Urinary bladder (tissue), 4 donors: Measurements from ENCODE around the gene SLC2A1. TPM values are rescaled to one million over a fixed set of nuclear protein-coding genes. Genes with fewer than 3 reads are reported as not detected.

Source experiments
- DNase-seq: peaks from one replicate; pipeline ENCODE4 v3.0.0-alpha.2; 2015; ENCODE audit errors: extremely low spot score
- H3K27ac ChIP-seq: one replicate; pipeline ENCODE4 v1.5.1; 2013; ENCODE audit warnings: low read depth, mild to moderate bottlenecking, moderate library complexity
- H3K36me3 ChIP-seq: one replicate; pipeline ENCODE4 v1.6.1; 2013; ENCODE audit warnings: mild to moderate bottlenecking, moderate library complexity; ENCODE audit not compliant: insufficient read depth
- H3K4me1 ChIP-seq: one replicate; pipeline ENCODE4 v1.6.1; 2013; ENCODE audit warnings: mild to moderate bottlenecking, moderate library complexity; ENCODE audit not compliant: insufficient read depth
- H3K4me3 ChIP-seq: one replicate; pipeline ENCODE4 v1.5.1; 2013; ENCODE audit warnings: low read depth, low read length
- WGBS: extraction: QIAGEN DNeasy Blood & Tissue Kit; methylation state at CpG from one replicate; pipeline ENCODE4 v1.1.7; 2013; 5-methylcytosine and 5-hydroxymethylcytosine counted together
- polyA plus RNA-seq: library from polyadenylated mRNA; stranded (reverse); fragments of 200-250 nt; gene quantifications from one replicate; pipeline ENCODE4 v1.2.3, GENCODE V29; 2013
- total RNA-seq: library from RNA; depleted of rRNA; stranded (reverse); fragments of >200 nt; gene quantifications from one replicate; pipeline ENCODE4 v1.2.3, GENCODE V29; 2014
- donor health status: healthy with polysubstance abuse.
- donor health status: healthy.

SLC2A1 gene
- total and polyA plus RNA-seq, 2 donors: 56.1 to 78.5 TPM

GRCh38 chr1:42946120-42946898 is 12.4 kb downstream of the SLC2A1 start:
- H3K4me3 ChIP-seq: no peak overlapping the region
- DNase-seq: no peak
- H3K36me3 ChIP-seq: peaks cover 3% of the 10 kb centered on the region
- no peaks in the 10 kb centered on the region for H3K4me1 ChIP-seq
- no peak overlapping the region for H3K27ac ChIP-seq
- 74% methylated on average over 10 of the region's 10 CpGs for WGBS

DNA sequence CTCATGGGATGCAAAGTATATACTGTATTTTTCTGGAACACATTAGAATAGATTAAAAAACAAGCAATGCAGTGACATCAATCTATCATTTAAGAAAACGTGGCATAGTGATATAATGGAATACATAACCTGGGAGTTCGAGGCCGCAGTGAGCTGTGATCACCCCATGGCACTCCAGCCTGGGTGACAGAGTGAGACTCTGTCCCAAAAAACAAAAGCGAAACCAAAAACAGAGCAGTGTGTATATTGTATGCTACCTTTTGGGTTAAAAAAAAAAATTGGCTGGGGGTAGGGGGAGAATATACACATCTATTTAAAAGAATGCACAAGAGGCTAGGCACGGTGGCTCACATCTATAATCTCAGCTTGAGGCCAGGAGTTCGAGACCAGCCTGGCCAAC is 13.5 kb downstream of the SLC2A1 start:
- WGBS: 82% methylated on average over 6 of the region's 6 CpGs
- Histone ChIP-seq H3K4me3 (no peak overlapping the region), H3K27ac (no peak overlapping the region), H3K4me1 (peaks cover 3% of the 10 kb centered on the region), H3K36me3 (peaks cover 3% of the 10 kb centered on the region)
- DNase-seq: no peak

- peaks cover 3% of the 10 kb centered on the region for H3K4me1 ChIP-seq
- H3K27ac ChIP-seq: no peak overlapping the region
- 65% methylated on average over 9 of the region's 9 CpGs for WGBS
- DNase-seq: no peak
- H3K36me3 ChIP-seq: peaks cover 3% of the 10 kb centered on the region
- H3K4me3 ChIP-seq: no peak overlapping the region
Measured at GRCh38 chr1:42944246-42944928, 14.3 kb downstream of the SLC2A1 start.

GRCh38 chr1:42943728-42944127 is 14.9 kb downstream of the SLC2A1 start:
- WGBS: 84% methylated on average over 6 of the region's 6 CpGs
- Histone ChIP-seq H3K36me3 (peaks cover 3% of the 10 kb centered on the region), H3K4me1 (peaks cover 3% of the 10 kb centered on the region), H3K27ac (no peak overlapping the region), H3K4me3 (no peak overlapping the region)
- DNase-seq: no peak

GRCh38 chr1:42943166-42943565 is 15.5 kb downstream of the SLC2A1 start:
- no peak overlapping the region for H3K4me3 ChIP-seq
- H3K4me1 ChIP-seq: peaks cover 3% of the 10 kb centered on the region
- no peak for DNase-seq
- peaks cover 3% of the 10 kb centered on the region for H3K36me3 ChIP-seq
- H3K27ac ChIP-seq: peak overlapping the region; percentile 31
- 69% methylated on average over 7 of the region's 7 CpGs for WGBS

DNA sequence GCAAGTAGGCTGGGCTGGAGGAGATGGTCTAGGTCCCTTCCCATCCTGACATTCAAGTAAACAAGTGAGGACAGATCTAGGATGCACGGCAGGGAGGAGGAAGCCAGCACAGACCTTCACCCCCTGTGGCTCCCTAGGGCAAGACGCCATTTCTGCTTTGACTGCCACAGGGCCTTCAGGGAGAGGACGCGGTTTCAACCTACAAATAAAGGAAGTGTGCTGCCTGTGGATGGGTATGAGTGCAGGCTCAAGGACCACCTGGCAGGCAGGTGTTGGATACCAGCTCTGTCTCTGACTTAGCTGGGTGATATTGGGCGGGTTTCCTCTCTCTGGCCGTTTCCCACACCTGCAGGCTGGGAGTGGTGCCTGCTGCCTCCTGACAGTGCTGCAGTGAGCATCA is 16.2 kb downstream of the SLC2A1 start:
- WGBS: 84% methylated on average over 6 of the region's 6 CpGs
- H3K27ac ChIP-seq: peak overlapping the region; percentile 75
- no peak overlapping the region for H3K4me3 ChIP-seq
- H3K36me3 ChIP-seq: peaks cover 3% of the 10 kb centered on the region
- DNase-seq: no peak
- H3K4me1 ChIP-seq: peaks cover 3% of the 10 kb centered on the region

- peak overlapping the region; percentile 75 for H3K27ac ChIP-seq
- 69% methylated on average over 9 of the region's 9 CpGs for WGBS
- no peak for DNase-seq
- H3K4me3 ChIP-seq: no peak overlapping the region
- peaks cover 3% of the 10 kb centered on the region for H3K4me1 ChIP-seq
- peaks cover 3% of the 10 kb centered on the region for H3K36me3 ChIP-seq
Measured at GRCh38 chr1:42941640-42942330, 16.9 kb downstream of the SLC2A1 start.

DNA sequence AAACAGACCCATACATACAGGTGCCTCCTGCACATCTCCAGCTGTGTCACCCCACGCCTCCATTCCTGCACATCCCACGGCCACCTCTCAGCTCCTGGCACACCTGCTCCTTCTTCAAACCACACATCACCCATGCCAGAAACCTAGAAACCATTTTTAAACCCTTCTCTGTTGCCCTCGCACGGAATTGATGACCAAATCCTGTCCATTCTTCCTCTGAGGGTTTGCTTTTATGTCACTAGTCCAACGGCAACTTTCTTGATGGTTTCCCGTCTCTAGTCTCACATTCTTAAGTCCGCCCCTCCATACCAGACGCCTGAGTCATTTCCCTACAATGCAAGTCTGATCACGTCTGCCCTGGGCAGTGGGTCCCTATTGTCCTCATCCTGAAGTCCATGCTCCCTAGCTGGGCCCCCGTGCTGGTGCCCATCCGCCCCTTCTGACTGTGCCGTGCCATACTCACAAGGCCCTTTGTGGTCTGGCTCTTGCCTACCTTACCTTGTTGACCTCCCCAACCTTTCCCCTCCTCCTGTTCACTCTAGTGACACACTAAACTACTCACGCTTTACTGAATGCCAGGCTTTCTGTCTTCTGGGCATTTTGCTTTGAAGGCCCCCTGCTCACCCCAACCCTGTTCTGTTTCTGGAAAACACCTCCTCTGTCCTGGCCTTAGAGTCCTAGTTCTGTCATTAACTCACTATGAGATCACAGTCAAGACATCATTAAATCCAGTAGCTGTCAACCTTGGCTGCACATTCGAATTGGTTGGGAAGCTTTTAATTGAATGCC is 17.6 kb downstream of the SLC2A1 start:
- Histone ChIP-seq H3K4me3 (no peak overlapping the region), H3K4me1 (peaks cover 3% of the 10 kb centered on the region), H3K36me3 (peaks cover 3% of the 10 kb centered on the region), H3K27ac (peak overlapping the region; percentile 30)
- DNase-seq: no peak
- 69% methylated on average over 14 of the region's 14 CpGs for WGBS

DNA sequence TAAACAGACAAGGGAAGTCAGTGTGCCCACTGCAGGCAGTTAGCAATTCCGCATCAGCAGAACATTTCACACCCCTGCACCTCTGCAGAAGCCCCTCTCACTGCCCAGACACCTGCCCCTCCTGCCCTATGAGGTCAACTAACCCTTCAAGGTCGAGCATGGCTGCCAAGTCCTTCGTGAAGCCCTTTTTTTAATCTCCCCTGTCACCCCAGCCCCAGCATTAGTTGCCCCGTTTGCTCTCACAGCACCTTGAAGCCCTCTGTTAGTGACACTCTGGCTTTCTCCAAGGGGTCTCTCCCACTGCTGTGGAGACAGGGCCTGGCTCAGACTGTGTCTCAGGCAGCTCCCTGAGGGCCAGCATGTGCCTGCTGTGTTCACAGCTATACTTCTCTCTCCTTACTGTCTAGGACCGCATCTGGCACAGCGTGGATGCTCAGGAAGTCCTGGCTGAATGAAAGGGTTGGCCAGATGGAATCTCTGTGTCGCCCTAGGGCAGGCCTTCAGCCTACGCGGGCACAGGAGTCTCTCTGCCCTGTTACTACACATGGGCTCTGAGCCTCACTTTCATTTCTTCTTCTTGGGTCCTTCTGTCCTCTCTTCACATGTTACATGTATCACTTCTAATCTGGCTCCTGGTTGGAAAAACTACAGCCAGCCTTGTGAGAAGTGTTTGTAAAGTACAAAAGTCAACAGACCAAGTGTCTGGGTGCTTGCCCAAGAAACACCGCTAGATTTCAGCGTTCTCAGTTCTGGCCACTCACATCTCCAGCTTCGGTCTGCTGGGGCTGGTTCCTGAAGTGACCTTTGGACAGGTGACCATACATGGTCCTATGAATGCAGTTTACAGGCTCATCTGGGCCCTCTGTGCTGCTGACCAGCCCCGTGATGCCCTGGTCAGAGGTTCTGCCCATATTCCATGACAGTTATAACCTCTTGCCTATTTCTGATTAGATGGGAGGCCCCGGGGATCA is 19.7 kb downstream of the SLC2A1 start:
- Histone ChIP-seq H3K4me1 (peaks cover 3% of the 10 kb centered on the region), H3K36me3 (peaks cover 3% of the 10 kb centered on the region), H3K4me3 (no peak overlapping the region), H3K27ac (peak overlapping the region; percentile 27)
- no peak for DNase-seq
- WGBS: 87% methylated on average over 14 of the region's 14 CpGs

DNA sequence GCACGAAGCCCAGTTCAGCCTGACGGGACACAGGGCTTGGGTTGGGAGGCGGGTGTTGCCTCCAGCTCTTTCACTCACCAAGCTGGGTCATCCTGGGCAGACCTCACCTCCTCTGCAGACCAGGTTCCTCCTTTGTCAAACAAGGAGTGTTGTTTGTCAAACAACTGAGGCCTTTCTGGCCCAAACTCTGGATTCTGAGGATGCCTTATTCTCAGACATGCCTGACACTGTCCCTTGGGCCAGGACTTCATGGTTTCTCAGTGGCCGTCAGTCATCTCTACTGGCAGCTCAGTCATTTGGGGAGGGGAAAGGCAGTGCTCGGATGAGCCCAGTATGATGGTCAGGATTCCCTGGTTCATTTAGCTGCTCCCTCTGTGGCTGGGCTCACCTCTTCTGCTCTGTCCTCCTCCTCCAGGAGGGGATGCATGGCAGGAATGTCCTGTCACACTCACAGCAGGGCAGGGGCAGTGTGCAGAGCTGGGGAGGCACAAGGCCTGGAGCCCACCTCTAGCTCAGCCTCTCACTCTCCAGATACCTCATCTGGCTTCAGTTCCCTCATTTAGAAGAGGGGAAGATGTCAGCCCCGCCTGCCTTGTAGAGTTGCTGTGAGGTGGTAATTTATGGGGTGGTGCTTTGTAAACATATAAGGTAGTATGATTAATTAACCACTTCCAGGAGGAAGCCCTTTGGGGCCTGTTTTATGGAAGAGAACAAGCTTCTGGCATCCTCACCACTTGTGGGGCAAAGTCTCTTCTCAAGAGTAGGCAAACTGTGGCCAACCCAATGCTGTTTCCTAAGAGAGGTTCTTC is 20.6 kb downstream of the SLC2A1 start:
- H3K27ac ChIP-seq: peak overlapping the region; percentile 25
- DNase-seq: no peak
- H3K36me3 ChIP-seq: peaks cover 3% of the 10 kb centered on the region
- peaks cover 3% of the 10 kb centered on the region for H3K4me1 ChIP-seq
- no peak overlapping the region for H3K4me3 ChIP-seq
- 87% methylated on average over 6 of the region's 6 CpGs for WGBS

- peaks cover under 1% of the 10 kb centered on the region for H3K36me3 ChIP-seq
- H3K27ac ChIP-seq: peak overlapping the region; percentile 74
- no peak overlapping the region for H3K4me3 ChIP-seq
- whole genome bisulfite sequencing: 80% methylated on average over 6 of the region's 6 CpGs
- H3K4me1 ChIP-seq: peaks cover 3% of the 10 kb centered on the region
- no peak for DNase-seq
Measured at GRCh38 chr1:42937141-42937696, 21.4 kb downstream of the SLC2A1 start.
